Measurements from ENCODE around the gene SCNN1G. TPM values are rescaled to one million over a fixed set of nuclear protein-coding genes. Genes with fewer than 3 reads are reported as not detected.
A peak's percentile ranks its signal among the peaks of the same experiment; 100 is the strongest.

Gene SCNN1G
- total and polyA plus RNA-seq, 2 of the 13 experiments (the other 11 are each of a cell fraction or from before 2014, with no cell fraction given), result not detected

DNA sequence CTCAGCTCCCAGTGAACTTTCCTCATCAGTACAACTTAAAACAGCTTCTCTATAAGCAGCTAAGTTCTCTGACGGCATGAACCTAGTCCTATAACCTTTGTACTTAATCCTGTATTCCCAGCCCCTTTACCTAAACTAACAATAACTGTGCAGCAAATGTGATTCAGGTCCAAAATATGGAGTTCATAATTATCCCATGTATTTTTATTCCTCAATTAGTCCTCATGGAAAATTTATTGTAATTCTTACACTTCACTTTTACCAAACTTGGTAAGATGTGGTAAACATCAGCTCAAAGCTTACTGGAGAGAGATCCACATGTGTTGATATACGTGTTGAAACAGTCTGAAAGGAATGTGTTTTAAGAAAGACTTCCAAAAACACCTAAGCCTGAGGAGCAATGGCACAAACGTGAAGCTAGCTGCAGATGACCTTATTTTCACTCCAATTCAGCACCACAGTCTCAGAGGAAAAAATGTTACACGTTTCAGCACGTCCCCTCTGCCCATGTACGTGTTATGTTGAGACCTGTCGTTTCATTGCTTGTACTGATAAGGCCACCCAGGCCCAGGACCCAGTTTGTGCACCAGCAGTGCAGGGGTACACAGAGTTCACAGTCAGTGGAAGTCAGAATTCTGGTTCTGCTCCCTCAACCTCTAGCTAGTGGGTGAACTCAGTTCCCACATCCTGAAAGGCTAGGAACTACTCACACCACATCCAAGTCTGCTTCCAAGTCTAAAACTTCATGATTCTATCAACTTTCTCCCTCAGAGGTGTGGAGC, 40.4 kb upstream of the SCNN1G start (continued):
- TF ChIP-seq ZNF777 (CRISPR knock-in tag; IDR thresholded peaks at IDR 0.05), result no peak
- 0 out of 2 replicates have a peak, but pooled peaks have one; percentile 52 for TF ChIP-seq ZNF605 (CRISPR knock-in tag; IDR thresholded peaks at IDR 0.05)
- TF ChIP-seq RFXAP (CRISPR knock-in tag; IDR thresholded peaks at IDR 0.05; ENCODE audit: borderline replicate concordance), result no peak
- TF ChIP-seq ZNF614 (CRISPR knock-in tag; IDR thresholded peaks at IDR 0.05; ENCODE audit: borderline replicate concordance), result no peak
- TF ChIP-seq, protein P1, sequence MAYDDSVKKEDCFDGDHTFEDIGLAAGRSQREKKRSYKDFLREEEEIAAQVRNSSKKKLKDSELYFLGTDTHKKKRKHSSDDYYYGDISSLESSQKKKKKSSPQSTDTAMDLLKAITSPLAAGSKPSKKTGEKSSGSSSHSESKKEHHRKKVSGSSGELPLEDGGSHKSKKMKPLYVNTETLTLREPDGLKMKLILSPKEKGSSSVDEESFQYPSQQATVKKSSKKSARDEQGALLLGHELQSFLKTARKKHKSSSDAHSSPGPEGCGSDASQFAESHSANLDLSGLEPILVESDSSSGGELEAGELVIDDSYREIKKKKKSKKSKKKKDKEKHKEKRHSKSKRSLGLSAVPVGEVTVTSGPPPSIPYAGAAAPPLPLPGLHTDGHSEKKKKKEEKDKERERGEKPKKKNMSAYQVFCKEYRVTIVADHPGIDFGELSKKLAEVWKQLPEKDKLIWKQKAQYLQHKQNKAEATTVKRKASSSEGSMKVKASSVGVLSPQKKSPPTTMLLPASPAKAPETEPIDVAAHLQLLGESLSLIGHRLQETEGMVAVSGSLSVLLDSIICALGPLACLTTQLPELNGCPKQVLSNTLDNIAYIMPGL (CRISPR knock-in tag; IDR thresholded peaks at IDR 0.05; ENCODE audit: borderline replicate concordance in 1 of 2, low read depth in 1 of 2), result no peak
- TF ChIP-seq, protein P2, sequence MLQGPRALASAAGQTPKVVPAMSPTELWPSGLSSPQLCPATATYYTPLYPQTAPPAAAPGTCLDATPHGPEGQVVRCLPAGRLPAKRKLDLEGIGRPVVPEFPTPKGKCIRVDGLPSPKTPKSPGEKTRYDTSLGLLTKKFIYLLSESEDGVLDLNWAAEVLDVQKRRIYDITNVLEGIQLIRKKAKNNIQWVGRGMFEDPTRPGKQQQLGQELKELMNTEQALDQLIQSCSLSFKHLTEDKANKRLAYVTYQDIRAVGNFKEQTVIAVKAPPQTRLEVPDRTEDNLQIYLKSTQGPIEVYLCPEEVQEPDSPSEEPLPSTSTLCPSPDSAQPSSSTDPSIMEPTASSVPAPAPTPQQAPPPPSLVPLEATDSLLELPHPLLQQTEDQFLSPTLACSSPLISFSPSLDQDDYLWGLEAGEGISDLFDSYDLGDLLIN (CRISPR knock-in tag; IDR thresholded peaks at IDR 0.05; ENCODE audit: borderline replicate concordance), result no peak
- no peak; the same call in 1 of the 2 replicates for TF ChIP-seq ZNF331 (CRISPR knock-in tag; IDR thresholded peaks at IDR 0.05)
- TF ChIP-seq SAP130 (CRISPR knock-in tag; IDR thresholded peaks at IDR 0.05; ENCODE audit: low read depth), result peak; percentile 60
- TF ChIP-seq MED8 (CRISPR knock-in tag; IDR thresholded peaks at IDR 0.05; ENCODE audit: insufficient replicate concordance), result no peak
- TF ChIP-seq AHR (CRISPR knock-in tag; IDR thresholded peaks at IDR 0.05), result no peak; the same call in 1 of the 2 replicates
- TF ChIP-seq, protein P3, sequence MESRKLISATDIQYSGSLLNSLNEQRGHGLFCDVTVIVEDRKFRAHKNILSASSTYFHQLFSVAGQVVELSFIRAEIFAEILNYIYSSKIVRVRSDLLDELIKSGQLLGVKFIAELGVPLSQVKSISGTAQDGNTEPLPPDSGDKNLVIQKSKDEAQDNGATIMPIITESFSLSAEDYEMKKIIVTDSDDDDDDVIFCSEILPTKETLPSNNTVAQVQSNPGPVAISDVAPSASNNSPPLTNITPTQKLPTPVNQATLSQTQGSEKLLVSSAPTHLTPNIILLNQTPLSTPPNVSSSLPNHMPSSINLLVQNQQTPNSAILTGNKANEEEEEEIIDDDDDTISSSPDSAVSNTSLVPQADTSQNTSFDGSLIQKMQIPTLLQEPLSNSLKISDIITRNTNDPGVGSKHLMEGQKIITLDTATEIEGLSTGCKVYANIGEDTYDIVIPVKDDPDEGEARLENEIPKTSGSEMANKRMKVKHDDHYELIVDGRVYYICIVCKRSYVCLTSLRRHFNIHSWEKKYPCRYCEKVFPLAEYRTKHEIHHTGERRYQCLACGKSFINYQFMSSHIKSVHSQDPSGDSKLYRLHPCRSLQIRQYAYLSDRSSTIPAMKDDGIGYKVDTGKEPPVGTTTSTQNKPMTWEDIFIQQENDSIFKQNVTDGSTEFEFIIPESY (CRISPR knock-in tag; IDR thresholded peaks at IDR 0.05), result no peak
- no peak for TF ChIP-seq SOX6 (IDR thresholded peaks at IDR 0.05)
- peak; percentile 41; the same call in 1 of the 2 replicates for TF ChIP-seq SOX6 (CRISPR knock-in tag; IDR thresholded peaks at IDR 0.05)
- TF ChIP-seq FOXC1 (CRISPR knock-in tag; IDR thresholded peaks at IDR 0.05; ENCODE audit: borderline replicate concordance), result no peak
- no peak for TF ChIP-seq ZFP36L2 (CRISPR knock-in tag; IDR thresholded peaks at IDR 0.05)
- no peak for TF ChIP-seq HNRNPK (IDR thresholded peaks at IDR 0.05; ENCODE audit: low read depth, low read length, poor library complexity, severe bottlenecking)
- TF ChIP-seq, protein P4, sequence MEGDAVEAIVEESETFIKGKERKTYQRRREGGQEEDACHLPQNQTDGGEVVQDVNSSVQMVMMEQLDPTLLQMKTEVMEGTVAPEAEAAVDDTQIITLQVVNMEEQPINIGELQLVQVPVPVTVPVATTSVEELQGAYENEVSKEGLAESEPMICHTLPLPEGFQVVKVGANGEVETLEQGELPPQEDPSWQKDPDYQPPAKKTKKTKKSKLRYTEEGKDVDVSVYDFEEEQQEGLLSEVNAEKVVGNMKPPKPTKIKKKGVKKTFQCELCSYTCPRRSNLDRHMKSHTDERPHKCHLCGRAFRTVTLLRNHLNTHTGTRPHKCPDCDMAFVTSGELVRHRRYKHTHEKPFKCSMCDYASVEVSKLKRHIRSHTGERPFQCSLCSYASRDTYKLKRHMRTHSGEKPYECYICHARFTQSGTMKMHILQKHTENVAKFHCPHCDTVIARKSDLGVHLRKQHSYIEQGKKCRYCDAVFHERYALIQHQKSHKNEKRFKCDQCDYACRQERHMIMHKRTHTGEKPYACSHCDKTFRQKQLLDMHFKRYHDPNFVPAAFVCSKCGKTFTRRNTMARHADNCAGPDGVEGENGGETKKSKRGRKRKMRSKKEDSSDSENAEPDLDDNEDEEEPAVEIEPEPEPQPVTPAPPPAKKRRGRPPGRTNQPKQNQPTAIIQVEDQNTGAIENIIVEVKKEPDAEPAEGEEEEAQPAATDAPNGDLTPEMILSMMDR (CRISPR knock-in tag; IDR thresholded peaks at IDR 0.05), result no peak
- TF ChIP-seq, protein P5, sequence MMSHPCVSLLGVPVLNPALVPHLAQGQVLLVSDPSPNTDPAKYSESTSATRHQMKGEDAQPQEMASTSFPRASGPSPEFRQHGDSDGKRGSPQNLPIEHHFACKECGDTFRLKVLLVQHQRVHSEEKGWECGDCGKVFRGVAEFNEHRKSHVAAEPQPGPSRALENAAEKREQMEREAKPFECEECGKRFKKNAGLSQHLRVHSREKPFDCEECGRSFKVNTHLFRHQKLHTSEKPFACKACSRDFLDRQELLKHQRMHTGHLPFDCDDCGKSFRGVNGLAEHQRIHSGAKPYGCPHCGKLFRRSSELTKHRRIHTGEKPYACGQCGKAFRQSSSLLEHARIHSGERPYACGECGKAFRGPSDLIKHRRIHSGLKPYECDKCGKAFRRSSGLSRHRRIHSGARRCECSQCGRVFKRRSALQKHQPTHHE (CRISPR knock-in tag; IDR thresholded peaks at IDR 0.05; ENCODE audit: borderline replicate concordance), result no peak

All from HepG2 (cell line).